HepG2 (cell line): ENCODE data around the gene TP63.

Experiments used
- ATAD3A ChIP-seq: sonication (generic); formaldehyde crosslinking; IDR thresholded peaks from 2 replicates; pipeline ENCODE4 v1.4.0; 2020; ENCODE audit warnings: missing genetic modification reagents
- EZH2 ChIP-seq: conservative IDR thresholded peaks from 2 replicates; pipeline ENCODE4 v1.6.1; 2012; ENCODE audit warnings: mild to moderate bottlenecking, low read depth, low read length, moderate library complexity
- GTF2F1 ChIP-seq: fragments of 150-350 bp; IDR thresholded peaks from 2 replicates; pipeline ENCODE4 v1.6.1; 2014; ENCODE audit warnings: low read length
- JUN ChIP-seq: sonication (generic); formaldehyde crosslinking; IDR thresholded peaks from 2 replicates; pipeline ENCODE4 v1.4.0; 2020; ENCODE audit warnings: mild to moderate bottlenecking, missing genetic modification reagents
- POLR2AphosphoS5 ChIP-seq: IDR thresholded peaks from 2 replicates; pipeline ENCODE4 v1.6.1; 2012; ENCODE audit warnings: low read depth, low read length
- RCOR2 ChIP-seq: IDR thresholded peaks from 2 replicates; pipeline ENCODE4 v1.6.1; 2016; ENCODE audit warnings: missing biosample characterization, missing genetic modification reagents
- TAF1 ChIP-seq: sonication (generic); formaldehyde crosslinking; IDR thresholded peaks from 2 replicates; pipeline ENCODE4 v1.4.0; 2020; ENCODE audit warnings: missing genetic modification reagents
- TF ChIP-seq, protein P1 (sequence below): sonication (generic); formaldehyde crosslinking; IDR thresholded peaks from 2 replicates; pipeline ENCODE4 v1.8.0; 2022; ENCODE audit warnings: missing genetic modification reagents, mild to moderate bottlenecking, borderline replicate concordance
- TF ChIP-seq, protein P2 (sequence below): sonication (generic); formaldehyde crosslinking; IDR thresholded peaks from 2 replicates; pipeline ENCODE4 v1.5.0; 2020; ENCODE audit warnings: mild to moderate bottlenecking, missing genetic modification reagents, moderate library complexity
- TF ChIP-seq, protein P3 (sequence below): sonication (generic); formaldehyde crosslinking; IDR thresholded peaks from one replicate; pipeline ENCODE4 v1.5.1; 2020; ENCODE audit warnings: mild to moderate bottlenecking, missing genetic modification reagents; ENCODE audit errors: not compliant biosample characterization

DNA sequence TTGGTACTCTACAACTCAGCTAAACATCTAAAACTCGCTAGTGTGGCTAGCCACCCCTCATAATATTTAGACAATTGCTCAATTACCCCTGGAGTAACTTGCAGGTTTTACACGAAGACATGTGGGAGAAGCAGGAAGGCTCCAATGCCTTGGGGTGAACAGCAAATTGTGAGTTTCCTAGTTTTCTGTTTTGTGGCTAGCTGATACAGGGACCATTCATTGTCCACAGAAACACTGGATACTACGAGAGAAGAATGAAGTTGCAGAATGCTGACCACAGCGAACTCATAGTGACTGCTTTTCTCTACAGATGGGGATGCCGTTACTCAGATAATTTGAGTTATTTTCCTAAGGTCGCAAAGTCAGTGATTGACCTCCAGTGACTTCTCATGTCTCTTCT lies 276.6 kb downstream of the TP63 start:
- TF ChIP-seq ATAD3A (CRISPR knock-in tag), result no peak
- no peak for TF ChIP-seq GTF2F1
- no peak for TF ChIP-seq EZH2
- no peak for TF ChIP-seq JUN
- TF ChIP-seq, protein P1, sequence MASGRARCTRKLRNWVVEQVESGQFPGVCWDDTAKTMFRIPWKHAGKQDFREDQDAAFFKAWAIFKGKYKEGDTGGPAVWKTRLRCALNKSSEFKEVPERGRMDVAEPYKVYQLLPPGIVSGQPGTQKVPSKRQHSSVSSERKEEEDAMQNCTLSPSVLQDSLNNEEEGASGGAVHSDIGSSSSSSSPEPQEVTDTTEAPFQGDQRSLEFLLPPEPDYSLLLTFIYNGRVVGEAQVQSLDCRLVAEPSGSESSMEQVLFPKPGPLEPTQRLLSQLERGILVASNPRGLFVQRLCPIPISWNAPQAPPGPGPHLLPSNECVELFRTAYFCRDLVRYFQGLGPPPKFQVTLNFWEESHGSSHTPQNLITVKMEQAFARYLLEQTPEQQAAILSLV (CRISPR knock-in tag), result no peak
- TF ChIP-seq, protein P2, sequence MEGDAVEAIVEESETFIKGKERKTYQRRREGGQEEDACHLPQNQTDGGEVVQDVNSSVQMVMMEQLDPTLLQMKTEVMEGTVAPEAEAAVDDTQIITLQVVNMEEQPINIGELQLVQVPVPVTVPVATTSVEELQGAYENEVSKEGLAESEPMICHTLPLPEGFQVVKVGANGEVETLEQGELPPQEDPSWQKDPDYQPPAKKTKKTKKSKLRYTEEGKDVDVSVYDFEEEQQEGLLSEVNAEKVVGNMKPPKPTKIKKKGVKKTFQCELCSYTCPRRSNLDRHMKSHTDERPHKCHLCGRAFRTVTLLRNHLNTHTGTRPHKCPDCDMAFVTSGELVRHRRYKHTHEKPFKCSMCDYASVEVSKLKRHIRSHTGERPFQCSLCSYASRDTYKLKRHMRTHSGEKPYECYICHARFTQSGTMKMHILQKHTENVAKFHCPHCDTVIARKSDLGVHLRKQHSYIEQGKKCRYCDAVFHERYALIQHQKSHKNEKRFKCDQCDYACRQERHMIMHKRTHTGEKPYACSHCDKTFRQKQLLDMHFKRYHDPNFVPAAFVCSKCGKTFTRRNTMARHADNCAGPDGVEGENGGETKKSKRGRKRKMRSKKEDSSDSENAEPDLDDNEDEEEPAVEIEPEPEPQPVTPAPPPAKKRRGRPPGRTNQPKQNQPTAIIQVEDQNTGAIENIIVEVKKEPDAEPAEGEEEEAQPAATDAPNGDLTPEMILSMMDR (CRISPR knock-in tag), result no peak
- TF ChIP-seq TAF1, result no peak
- TF ChIP-seq, protein P3, sequence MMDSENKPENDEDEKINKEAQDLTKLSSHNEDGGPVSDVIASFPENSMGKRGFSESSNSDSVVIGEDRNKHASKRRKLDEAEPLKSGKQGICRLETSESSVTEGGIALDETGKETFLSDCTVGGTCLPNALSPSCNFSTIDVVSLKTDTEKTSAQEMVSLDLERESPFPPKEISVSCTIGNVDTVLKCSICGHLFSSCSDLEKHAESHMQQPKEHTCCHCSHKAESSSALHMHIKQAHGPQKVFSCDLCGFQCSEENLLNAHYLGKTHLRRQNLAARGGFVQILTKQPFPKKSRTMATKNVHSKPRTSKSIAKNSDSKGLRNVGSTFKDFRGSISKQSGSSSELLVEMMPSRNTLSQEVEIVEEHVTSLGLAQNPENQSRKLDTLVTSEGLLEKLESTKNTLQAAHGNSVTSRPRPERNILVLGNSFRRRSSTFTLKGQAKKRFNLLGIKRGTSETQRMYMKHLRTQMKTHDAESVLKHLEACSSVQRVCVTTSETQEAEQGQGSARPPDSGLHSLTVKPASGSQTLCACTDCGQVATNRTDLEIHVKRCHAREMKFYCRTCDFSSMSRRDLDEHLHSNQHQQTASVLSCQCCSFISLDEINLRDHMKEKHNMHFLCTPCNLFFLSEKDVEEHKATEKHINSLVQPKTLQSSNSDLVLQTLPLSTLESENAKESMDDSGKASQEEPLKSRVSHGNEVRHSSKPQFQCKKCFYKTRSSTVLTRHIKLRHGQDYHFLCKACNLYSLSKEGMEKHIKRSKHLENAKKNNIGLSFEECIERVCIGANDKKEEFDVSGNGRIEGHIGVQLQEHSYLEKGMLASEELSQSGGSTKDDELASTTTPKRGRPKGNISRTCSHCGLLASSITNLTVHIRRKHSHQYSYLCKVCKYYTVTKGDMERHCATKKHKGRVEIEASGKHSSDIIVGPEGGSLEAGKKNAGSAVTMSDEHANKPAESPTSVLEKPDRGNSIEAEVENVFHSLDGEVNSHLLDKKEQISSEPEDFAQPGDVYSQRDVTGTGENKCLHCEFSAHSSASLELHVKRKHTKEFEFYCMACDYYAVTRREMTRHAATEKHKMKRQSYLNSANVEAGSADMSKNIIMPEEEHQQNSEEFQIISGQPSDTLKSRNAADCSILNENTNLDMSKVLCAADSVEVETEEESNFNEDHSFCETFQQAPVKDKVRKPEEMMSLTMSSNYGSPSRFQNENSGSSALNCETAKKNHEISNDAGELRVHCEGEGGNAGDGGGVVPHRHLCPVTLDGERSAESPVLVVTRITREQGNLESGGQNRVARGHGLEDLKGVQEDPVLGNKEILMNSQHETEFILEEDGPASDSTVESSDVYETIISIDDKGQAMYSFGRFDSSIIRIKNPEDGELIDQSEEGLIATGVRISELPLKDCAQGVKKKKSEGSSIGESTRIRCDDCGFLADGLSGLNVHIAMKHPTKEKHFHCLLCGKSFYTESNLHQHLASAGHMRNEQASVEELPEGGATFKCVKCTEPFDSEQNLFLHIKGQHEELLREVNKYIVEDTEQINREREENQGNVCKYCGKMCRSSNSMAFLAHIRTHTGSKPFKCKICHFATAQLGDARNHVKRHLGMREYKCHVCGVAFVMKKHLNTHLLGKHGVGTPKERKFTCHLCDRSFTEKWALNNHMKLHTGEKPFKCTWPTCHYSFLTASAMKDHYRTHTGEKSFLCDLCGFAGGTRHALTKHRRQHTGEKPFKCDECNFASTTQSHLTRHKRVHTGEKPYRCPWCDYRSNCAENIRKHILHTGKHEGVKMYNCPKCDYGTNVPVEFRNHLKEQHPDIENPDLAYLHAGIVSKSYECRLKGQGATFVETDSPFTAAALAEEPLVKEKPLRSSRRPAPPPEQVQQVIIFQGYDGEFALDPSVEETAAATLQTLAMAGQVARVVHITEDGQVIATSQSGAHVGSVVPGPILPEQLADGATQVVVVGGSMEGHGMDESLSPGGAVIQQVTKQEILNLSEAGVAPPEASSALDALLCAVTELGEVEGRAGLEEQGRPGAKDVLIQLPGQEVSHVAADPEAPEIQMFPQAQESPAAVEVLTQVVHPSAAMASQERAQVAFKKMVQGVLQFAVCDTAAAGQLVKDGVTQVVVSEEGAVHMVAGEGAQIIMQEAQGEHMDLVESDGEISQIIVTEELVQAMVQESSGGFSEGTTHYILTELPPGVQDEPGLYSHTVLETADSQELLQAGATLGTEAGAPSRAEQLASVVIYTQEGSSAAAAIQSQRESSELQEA (CRISPR knock-in tag), result no peak
- no peak for TF ChIP-seq RCOR2 (CRISPR knock-in tag)
- no peak for TF ChIP-seq POLR2AphosphoS5
